Measurements from ENCODE around the gene DNAH8. TPM values are rescaled to one million over a fixed set of nuclear protein-coding genes. Genes with fewer than 3 reads are reported as not detected.

DNAH8 gene
- total RNA-seq, 4 donors from 2014 or later, result not detected

DNA sequence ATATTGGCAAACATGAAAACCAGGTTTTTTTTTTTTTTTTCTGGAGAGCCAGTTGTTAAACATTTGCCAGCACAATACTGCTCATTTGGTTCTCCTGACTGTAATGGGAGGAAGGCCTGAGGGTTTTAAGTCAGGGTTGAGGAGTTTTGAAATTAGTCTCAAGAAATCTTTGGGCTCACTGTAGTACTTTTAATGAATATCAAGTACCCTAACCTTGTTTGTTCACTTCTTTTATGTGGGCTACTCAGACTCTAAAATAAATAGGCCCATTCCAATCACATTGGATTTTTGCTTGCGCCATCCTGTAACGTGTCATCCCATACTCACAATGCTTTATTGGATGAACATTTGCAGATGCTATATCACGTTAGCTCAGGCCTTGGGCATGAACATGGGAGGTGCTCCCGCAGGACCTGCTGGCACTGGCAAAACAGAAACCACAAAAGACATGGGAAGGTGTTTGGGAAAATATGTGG is 146.9 kb downstream of the DNAH8 start:
- in situ Hi-C loops (cut with MboI; ENCODE audit: low sequenced_read_pairs in 4 of 4), result loop anchor here in 1 of 4 donors (25.0 kb wide), 1 partner anchor 450 kb away; the partner anchor contains the start of genes KCNK16 and KCNK17

DNA sequence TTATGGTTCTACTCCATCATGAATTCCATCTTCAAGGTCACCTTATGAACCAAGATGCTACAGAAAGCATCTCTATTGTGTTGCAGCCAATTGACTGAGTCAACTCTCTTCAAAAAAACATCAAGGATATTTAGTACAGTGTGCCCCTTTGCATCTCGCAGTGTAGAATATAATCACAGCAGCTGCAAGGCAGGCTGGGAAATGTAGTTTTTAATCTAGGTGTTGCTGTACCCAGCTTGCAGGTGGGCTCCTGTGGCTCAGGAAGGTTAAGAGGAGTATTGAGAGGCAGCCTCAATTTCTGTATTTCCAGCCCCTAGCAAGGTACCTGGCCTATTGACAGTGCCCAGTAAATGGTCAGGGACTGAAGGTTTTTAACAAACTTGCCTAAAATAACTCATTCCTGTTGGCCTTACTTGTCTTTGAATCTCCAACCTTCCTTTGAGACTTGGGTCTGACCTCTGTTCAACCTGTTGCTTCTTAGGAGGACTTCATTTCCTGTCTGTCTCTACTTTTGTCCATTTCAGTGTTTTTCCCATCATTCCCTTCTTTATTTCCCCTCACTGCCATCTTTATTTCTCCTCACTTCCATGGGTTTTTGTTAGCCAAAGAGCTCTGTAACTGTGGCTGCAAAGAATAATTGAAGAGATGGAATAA is 150.5 kb downstream of the DNAH8 start:
- intact Hi-C loops (cut with DNase I; ENCODE audit: low total_unique reads), result no loop called here
- ATAC-seq, result no peak
- Histone ChIP-seq H3K4me3 (no peak overlapping the region), H3K9me3 (no peaks in the 10 kb centered on the region), H3K27ac (no peak overlapping the region), H3K27me3 (peaks cover 0 to 9% (median 0%) of the 10 kb centered on the region in 3 donors), H3K4me1 (no peaks in the 10 kb centered on the region), H3K36me3 (no peaks in the 10 kb centered on the region)
- TF ChIP-seq POLR2A (IDR thresholded peaks at IDR 0.05), result no peak
- TF ChIP-seq, protein P1, sequence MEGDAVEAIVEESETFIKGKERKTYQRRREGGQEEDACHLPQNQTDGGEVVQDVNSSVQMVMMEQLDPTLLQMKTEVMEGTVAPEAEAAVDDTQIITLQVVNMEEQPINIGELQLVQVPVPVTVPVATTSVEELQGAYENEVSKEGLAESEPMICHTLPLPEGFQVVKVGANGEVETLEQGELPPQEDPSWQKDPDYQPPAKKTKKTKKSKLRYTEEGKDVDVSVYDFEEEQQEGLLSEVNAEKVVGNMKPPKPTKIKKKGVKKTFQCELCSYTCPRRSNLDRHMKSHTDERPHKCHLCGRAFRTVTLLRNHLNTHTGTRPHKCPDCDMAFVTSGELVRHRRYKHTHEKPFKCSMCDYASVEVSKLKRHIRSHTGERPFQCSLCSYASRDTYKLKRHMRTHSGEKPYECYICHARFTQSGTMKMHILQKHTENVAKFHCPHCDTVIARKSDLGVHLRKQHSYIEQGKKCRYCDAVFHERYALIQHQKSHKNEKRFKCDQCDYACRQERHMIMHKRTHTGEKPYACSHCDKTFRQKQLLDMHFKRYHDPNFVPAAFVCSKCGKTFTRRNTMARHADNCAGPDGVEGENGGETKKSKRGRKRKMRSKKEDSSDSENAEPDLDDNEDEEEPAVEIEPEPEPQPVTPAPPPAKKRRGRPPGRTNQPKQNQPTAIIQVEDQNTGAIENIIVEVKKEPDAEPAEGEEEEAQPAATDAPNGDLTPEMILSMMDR (IDR thresholded peaks at IDR 0.05 in 4 of 5, conservative IDR thresholded peaks at IDR 0.05 in 1 of 5), result no peak
- in situ Hi-C loops (cut with MboI; ENCODE audit: low sequenced_read_pairs in 4 of 4), result loop anchor here in 1 of 4 donors (25.0 kb wide), 1 partner anchor 447 kb away; the partner anchor contains the start of genes KCNK16 and KCNK17
- DNase-seq, result no peak

More for the DNA sequence above, 146.9 kb downstream of the DNAH8 start:
- intact Hi-C loops (cut with DNase I; ENCODE audit: low total_unique reads), result no loop called here
- TF ChIP-seq, protein P1 (IDR thresholded peaks at IDR 0.05 in 4 of 5, conservative IDR thresholded peaks at IDR 0.05 in 1 of 5), result no peak
- TF ChIP-seq POLR2A (IDR thresholded peaks at IDR 0.05), result no peak
- Histone ChIP-seq H3K27ac (no peak overlapping the region), H3K4me3 (no peak overlapping the region), H3K36me3 (no peaks in the 10 kb centered on the region), H3K27me3 (peaks cover 0 to 4% (median 3%) of the 10 kb centered on the region in 3 donors), H3K4me1 (no peaks in the 10 kb centered on the region), H3K9me3 (no peaks in the 10 kb centered on the region)
- DNase-seq (no peak), ATAC-seq (no peak)

DNA sequence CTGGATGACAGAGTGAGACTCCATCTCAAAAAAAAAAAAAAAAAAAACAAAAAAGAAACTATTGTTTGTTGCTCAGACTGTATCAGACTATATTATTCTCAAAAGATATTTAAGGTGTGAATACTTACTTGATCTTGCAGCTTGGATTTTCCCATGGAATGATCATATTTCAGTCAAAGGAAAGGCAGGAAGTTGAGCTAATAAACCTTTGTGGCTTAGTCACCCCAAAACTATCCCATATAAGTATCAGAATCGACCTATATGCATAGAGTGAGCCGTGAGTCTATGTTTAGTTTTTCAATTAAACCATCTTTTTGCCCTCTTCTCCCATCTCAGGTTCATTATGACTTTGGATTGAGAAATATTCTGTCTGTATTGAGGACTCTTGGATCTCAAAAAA is 152.6 kb downstream of the DNAH8 start:
- H3K27me3 ChIP-seq, result peaks cover 0 to 9% (median 0%) of the 10 kb centered on the region in 3 donors
- no peaks in the 10 kb centered on the region for H3K36me3 ChIP-seq
- DNase-seq (no peak), ATAC-seq (no peak)
- in situ Hi-C loops (cut with MboI; ENCODE audit: low sequenced_read_pairs in 4 of 4) (loop anchor here in 1 of 4 donors (25.0 kb wide), 1 partner anchor 445 kb away; the partner anchor contains the start of genes KCNK16 and KCNK17), intact Hi-C loops (cut with DNase I; ENCODE audit: low total_unique reads) (no loop called here)
- no peak overlapping the region for H3K27ac ChIP-seq
- H3K4me1 ChIP-seq, result no peaks in the 10 kb centered on the region
- H3K4me3 ChIP-seq, result no peak overlapping the region
- no peak for TF ChIP-seq POLR2A (IDR thresholded peaks at IDR 0.05)
- TF ChIP-seq, protein P1 (IDR thresholded peaks at IDR 0.05 in 4 of 5, conservative IDR thresholded peaks at IDR 0.05 in 1 of 5), result no peak
- H3K9me3 ChIP-seq, result no peaks in the 10 kb centered on the region

DNA sequence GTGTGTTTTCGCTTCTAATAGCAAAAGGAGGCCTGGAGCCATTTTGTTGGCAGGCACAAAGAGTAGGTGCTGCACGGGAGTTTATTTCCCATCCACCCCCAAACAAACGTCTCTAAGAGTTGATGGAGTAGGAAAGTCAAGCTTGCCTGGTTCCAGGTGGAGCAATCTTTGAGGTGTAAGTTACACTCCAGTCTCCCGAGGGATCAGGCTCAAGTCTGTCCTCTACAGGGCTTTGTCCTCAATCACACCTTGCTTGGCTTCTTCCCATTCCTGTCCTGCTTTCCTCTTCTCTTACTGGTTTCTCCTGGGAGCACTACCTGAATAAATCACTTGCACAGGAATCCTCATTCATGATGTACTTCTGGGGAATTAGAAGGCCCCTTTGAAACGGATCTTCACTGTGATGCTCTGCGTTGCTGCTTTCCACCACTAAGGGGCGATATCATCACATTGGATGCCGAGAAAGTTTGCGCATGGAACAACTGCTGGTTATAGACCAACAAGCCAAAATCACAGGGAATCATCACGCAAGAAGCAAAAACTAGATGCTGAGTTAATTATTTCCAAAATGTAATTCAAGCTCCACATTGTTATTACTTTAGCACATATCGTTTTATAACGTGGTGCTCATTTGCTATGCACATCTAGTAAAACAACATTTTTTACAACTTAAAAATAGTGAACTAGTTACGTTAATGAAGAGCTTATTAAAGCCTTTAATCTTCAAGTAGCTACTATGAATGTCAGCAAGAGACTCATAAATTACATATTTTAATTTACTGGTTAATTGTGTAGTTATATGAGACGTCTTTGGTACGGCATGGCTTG is 156.8 kb downstream of the DNAH8 start:
- in situ Hi-C loops (cut with MboI; ENCODE audit: low sequenced_read_pairs in 4 of 4) (loop anchor here (5.0 to 25.0 kb wide), 3 partner anchors 433 to 440 kb away; partner anchors contain the start of genes KCNK16 (in 1 of the 4) and KCNK17 (in 1 of the 4)), intact Hi-C loops (cut with DNase I; ENCODE audit: low total_unique reads) (loop anchor here (1.0 kb wide), 1 partner anchor 438 kb away; no protein-coding TSS in a partner anchor)
- no peak for ATAC-seq
- Histone ChIP-seq H3K27me3 (peaks cover 0 to 5% (median 0%) of the 10 kb centered on the region in 3 donors), H3K9me3 (no peaks in the 10 kb centered on the region), H3K36me3 (no peaks in the 10 kb centered on the region), H3K27ac (no peak overlapping the region), H3K4me3 (no peak overlapping the region), H3K4me1 (no peaks in the 10 kb centered on the region)
- no peak for DNase-seq
- TF ChIP-seq, protein P1 (IDR thresholded peaks at IDR 0.05 in 4 of 5, conservative IDR thresholded peaks at IDR 0.05 in 1 of 5), result peak; percentile 40 to 77 (median 54)
- TF ChIP-seq POLR2A (IDR thresholded peaks at IDR 0.05), result no peak

All from gastrocnemius medialis (tissue), 4 donors.